Hematopoietic multipotent progenitor cell treated with erythropoietin and hydrocortisone succinate and interleukin-3 and kit ligand, for 15 days (in vitro differentiated cells): ENCODE measurements around the gene PICK1.

ENCODE experiments used
- DNase-seq: peaks from one replicate; pipeline ENCODE4 v3.0.0-alpha.2; 2015; ENCODE audit warnings: low spot score

The PICK1 gene

GRCh38 chr22:38049812-38050619, 7.2 kb upstream of the PICK1 start:
- no peak for DNase-seq

GRCh38 chr22:38050720-38051119, 6.5 kb upstream of the PICK1 start:
- DNase-seq = no peak

GRCh38 chr22:38051261-38051660, 5.9 kb upstream of the PICK1 start:
- no peak for DNase-seq

- peak; percentile 76 for DNase-seq
Measured at GRCh38 chr22:38051900-38052862, 5.0 kb upstream of the PICK1 start.

GRCh38 chr22:38062791-38063190, 5.6 kb downstream of the PICK1 start:
- DNase-seq = no peak

- DNase-seq = no peak
Measured at GRCh38 chr22:38065539-38065938, 8.3 kb downstream of the PICK1 start.

DNA sequence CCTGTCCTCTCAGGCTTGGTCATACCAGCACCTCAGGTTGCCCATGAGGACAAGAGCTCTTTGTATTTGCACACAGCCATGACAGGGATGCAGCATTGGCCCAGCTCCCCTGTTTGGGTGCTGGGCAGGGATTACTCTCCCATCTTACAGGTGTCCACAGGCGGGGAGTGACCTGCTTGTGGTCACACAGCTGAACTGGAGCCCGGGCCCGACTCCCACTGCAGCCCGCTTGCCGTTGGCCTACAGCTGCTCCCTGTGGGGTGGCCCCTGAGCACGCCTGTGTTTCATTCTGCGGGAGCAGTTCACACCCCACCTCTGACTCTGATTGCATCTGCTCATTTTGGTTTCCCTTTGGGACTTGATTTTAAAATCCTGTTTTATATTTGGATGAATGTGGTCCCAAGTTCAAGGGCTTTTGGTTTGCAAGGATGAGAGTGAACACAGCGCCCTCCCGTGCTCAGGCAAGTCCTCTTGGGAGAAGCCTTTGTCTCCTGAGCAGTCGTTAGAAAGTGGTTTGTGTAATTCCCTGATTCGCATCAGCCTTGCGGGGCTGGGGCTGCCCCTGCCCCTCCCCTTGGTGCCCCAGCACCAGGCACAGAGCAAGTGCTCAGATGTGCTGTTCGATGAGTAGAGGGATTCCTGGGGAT, 9.3 kb downstream of the PICK1 start:
- DNase-seq = no peak

- DNase-seq = no peak
Measured at GRCh38 chr22:38067028-38067415, 9.8 kb downstream of the PICK1 start.

- no peak for DNase-seq
Measured at GRCh38 chr22:38067761-38068360, 10.7 kb downstream of the PICK1 start.

GRCh38 chr22:38068641-38069371, 11.6 kb downstream of the PICK1 start:
- DNase-seq = no peak

- DNase-seq = no peak
Measured at GRCh38 chr22:38069372-38070249, 12.4 kb downstream of the PICK1 start.

DNA sequence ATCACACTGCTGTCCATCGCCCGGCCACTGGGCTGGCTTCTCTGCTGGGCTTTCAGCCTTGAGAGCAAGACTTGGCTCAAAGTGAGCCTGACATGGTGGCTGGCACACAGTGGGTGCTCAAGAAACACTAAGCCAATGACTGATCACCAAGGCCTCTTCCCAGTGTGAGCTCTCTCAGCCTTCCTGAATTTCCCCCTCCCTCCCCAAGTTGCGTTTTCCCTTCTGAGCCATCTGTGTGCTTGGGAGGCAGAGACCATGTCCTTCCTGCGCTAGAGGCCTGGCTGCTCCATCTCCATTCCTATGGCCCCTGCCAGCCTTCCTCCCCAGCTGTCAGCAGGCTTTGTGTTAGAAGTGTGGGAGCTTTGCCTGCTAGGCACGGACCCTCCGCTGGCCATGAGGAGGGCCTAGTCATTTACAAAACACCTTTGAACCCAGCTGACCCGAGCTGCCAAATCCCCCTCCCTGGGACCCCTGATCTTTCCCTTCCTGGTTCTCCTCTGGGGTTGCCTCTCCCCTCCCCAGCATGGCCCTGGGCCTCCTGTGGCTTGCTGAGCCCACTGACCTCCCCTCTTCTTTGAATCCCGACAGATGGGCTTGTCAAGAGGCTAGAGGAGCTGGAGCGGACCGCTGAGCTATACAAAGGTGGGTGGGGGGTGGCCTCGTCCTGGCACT, 13.2 kb downstream of the PICK1 start:
- no peak for DNase-seq

- no peak for DNase-seq
Measured at GRCh38 chr22:38071421-38072321, 14.5 kb downstream of the PICK1 start.

DNA sequence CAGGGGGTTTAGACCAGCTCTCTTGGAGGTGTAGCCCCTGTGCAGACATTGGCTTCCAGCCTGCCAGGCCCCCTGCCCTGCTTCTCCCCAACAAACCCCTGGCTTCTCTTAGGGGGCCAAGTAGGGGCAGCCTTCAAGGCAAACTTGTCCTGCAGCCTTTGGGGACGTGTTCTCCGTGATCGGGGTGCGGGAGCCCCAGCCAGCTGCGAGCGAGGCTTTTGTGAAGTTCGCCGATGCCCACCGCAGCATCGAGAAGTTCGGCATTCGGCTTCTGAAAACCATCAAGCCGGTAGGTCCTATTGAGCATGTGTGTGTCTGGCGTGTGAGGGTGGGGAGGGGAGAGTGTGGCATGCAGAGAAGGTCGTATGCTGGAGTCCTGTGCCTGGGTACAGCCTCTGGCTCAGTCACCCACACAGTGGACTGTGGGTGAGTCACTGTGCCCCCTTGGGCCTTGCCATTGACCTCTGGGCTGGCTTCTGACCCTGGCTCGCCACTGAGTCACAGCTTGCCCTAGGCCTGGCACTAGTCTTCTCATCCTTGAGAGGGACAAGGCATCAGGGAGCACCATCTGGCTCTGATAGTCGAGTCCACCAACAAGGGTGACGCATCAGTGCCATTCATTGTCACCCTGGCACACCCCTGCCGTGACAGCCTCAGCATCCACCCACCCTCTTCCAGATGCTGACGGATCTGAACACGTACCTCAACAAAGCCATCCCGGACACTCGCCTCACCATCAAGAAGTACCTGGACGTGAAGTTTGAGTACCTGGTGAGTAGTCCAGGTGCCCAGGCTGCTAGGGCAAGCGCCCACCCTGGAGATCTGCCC, 15.3 kb downstream of the PICK1 start:
- DNase-seq = no peak

DNA sequence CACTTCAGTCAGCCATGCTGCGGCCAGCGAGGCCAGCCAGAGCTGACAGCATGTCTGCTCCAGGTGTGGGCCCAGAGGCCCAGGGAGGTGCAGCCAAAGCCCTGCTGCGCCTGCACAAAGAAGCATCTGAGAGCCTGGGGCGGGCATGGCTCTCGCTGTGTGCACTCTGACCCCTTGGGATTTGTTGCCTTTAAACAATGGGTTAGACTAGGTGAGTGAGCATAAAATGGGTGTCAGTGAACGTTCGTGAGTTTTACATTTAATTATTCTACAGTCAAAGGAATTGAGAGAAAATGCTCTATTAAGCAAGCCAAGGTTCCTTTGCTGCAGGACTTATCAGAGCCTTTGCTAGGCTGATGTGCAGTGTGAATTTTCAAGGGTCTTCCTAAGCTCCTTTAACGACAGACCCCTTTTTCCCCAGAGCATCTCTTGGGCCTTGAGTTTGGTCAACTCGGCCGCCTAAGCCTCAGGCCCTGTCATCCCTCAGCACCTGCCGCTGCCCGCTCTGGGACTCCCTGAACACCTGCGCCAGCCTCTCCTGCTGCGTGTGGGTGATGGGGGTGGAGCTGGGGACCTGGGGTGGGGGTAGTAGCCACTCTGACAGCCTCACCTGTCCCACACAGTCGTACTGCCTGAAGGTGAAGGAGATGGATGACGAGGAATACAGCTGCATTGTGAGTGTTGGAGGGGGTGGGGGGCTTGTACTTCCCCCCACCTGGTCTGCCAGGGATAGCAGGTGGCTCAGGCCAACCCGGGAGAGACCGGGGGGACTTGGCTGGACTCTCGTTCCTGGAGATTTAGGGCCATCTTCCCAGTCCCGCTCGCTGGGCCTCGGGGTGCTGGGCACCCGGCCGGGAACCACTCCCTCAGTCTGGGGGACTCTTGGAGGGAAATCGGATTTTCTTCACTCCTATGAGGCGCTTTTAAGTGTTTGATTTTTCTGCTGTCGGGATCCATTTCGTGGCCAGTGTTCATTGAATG, 16.2 kb downstream of the PICK1 start:
- DNase-seq = no peak
